ENCODE measurements around the gene SIGMAR1. TPM values are rescaled to one million over a fixed set of nuclear protein-coding genes. Genes with fewer than 3 reads are reported as not detected.

SIGMAR1 gene
- total and polyA plus RNA-seq, 5 donors from 2014 or later, result 34.1 to 130 (median 115) TPM

DNA sequence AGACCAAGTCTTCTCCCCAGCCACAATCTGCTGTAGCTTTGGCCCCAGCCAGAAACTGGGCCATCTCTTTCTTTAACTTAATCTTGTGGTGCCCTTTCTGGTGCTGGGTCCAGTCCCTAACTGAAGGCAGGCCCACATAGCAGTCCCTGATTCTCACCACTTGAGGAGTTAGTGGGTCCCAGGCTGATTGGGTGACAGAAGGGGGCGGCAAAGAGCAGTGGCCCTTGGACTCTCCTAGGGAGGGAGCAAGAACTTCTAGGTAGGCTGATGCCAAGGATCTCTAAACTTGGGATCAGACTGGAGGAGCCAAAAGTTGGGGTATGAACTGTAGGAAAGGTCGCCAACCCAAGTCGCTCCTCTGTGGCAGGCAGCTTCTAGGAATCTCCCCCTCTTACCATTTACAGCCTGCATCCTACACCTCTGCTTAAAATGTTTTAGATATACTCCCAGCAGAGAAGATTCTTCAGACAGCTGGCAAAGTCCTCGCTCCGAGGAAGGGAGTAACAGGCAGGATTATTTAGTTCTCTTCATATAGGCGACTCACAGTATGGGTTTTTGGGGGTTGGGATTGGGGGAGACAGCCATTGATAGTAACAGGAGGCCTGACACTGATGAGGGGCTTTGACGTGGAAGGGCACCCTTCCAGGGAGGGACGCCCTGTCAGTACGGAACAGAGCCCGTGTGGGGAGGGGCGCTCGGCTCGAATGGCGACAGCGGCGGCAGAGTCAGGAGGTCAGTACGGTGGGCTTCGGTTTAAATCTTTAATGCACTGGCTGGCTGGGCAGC, 26.9 kb upstream of the SIGMAR1 start:
- H3K36me3 ChIP-seq (ENCODE audit: control insufficient read depth, insufficient read depth, low read length), result no peaks in the 10 kb centered on the region

DNA sequence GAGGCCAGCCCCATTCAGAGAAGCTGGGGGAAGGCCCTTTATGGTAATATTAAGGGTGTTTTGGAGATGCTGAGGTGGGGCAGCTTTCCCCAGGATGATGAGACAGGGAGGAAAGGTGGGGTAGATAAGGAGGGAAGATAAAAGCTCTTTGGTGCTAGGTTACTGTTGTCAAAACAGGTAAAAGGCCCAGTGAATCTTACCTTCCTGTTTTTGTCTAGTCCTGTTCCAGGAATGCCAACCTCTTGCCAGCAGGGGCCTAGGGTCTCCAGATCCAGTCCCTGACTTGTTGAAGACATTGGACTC, 25.7 kb upstream of the SIGMAR1 start:
- Histone ChIP-seq H3K27me3 (ENCODE audit: control insufficient read depth, insufficient read depth, low read length) (no peaks in the 10 kb centered on the region), H3K27ac (ENCODE audit: insufficient read depth, low read length, poor library complexity, severe bottlenecking) (peak overlapping the region; percentile 98), H3K36me3 (ENCODE audit: control insufficient read depth, insufficient read depth, low read length) (no peaks in the 10 kb centered on the region), H3K4me1 (ENCODE audit: control insufficient read depth, insufficient read depth, low read length, poor library complexity, severe bottlenecking) (peaks cover 37% of the 10 kb centered on the region), H3K4me3 (ENCODE audit: low read depth, low read length) (peak overlapping the region; percentile 73), H3K9me3 (ENCODE audit: control insufficient read depth in 2 of 2, low read length in 2 of 2) (no peaks in the 10 kb centered on the region)
- ATAC-seq (ENCODE audit: low read depth in 2 of 2), result no peak
- peaks cover 5% of the 10 kb centered on the region for H3K27me3 Mint-ChIP-seq
- peaks cover 10 to 64% (median 36%) of the 10 kb centered on the region in 4 donors for H3K4me1 Mint-ChIP-seq
- H3K4me3 Mint-ChIP-seq, result peak overlapping the region; percentile 52 to 94 (median 88)
- H3K9me3 Mint-ChIP-seq, result no peaks in the 10 kb centered on the region
- peak in 2 of 3 donors; percentile 17 to 77 for DNase-seq
- peaks cover 9% of the 10 kb centered on the region for H3K36me3 Mint-ChIP-seq
- peak overlapping the region; percentile 88 to 97 (median 96) for H3K27ac Mint-ChIP-seq

More for the DNA sequence above, 26.9 kb upstream of the SIGMAR1 start:
- peaks cover 10 to 64% (median 36%) of the 10 kb centered on the region in 4 donors for H3K4me1 Mint-ChIP-seq
- DNase-seq (peak; percentile 64 to 86 (median 65)), ATAC-seq (ENCODE audit: low read depth in 2 of 2) (peak; percentile 32 to 50)
- peaks cover 37% of the 10 kb centered on the region for H3K4me1 ChIP-seq (ENCODE audit: control insufficient read depth, insufficient read depth, low read length, poor library complexity, severe bottlenecking)
- peak overlapping the region; percentile 73 for H3K4me3 ChIP-seq (ENCODE audit: low read depth, low read length)
- H3K9me3 ChIP-seq (ENCODE audit: control insufficient read depth in 2 of 2, low read length in 2 of 2), result peaks cover 2 to 3% of the 10 kb centered on the region in 2 experiments
- peaks cover 0 to 5% (median 3%) of the 10 kb centered on the region in 7 donors for H3K9me3 Mint-ChIP-seq
- H3K27me3 ChIP-seq (ENCODE audit: control insufficient read depth, insufficient read depth, low read length), result no peaks in the 10 kb centered on the region
- peak overlapping the region; percentile 97 to 98 (median 97) for H3K27ac Mint-ChIP-seq
- H3K36me3 Mint-ChIP-seq, result peaks cover 14% of the 10 kb centered on the region
- peak overlapping the region; percentile 85 to 94 (median 93) for H3K4me3 Mint-ChIP-seq
- H3K27me3 Mint-ChIP-seq, result peaks cover 5% of the 10 kb centered on the region
- peak overlapping the region; percentile 98 for H3K27ac ChIP-seq (ENCODE audit: insufficient read depth, low read length, poor library complexity, severe bottlenecking)

DNA sequence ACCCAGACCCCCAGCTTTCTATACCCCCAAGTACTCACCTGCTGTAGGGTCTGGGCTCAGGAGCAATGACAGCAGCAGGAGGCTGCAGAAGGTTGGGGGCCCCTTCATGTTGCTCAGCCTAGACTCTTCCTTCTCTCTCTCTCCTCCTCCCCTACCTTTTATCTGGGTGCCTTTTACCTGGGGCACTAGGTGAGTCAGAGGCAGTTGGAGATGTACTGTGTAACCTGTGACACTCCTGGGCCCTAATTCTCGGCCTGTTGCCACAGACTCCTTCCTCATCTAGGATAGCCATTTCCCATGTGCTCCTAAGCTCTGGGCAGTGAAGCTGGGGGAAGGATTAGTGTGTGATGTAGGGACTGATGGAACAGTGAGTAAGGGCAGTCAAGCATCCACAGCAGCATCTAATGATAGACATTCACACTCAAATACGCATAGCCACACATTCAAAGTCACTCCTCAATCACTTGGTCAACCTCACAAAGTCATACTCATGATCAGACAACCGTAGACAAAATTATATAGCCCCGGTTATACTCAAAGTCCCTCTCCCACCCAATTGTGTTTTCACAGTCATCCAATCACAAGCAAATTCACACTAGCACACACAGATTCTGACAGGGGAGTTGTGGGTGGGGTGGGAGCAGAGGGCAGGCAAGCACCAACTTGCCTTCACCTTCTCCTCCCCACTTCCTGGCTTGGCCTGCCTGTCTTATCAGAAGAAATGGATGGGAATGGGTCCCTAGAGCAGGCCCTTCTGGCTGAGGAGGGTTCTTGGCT, 25.1 kb upstream of the SIGMAR1 start, which contains the start of gene CCL27:
CCL27 (minus strand) TSS at position 132 of the 777 bp plus-strand sequence; CDS start at position 108, 24 bp downstream.
- Histone ChIP-seq H3K27ac (ENCODE audit: insufficient read depth, low read length, poor library complexity, severe bottlenecking) (peak within 1 kb of the TSS; percentile 98), H3K36me3 (ENCODE audit: control insufficient read depth, insufficient read depth, low read length) (no peaks in the 10 kb centered on the region), H3K9me3 (ENCODE audit: control insufficient read depth in 2 of 2, low read length in 2 of 2) (no peaks in the 10 kb centered on the region), H3K4me1 (ENCODE audit: control insufficient read depth, insufficient read depth, low read length, poor library complexity, severe bottlenecking) (peaks cover 37% of the 10 kb centered on the region), H3K27me3 (ENCODE audit: control insufficient read depth, insufficient read depth, low read length) (no peaks in the 10 kb centered on the region), H3K4me3 (ENCODE audit: low read depth, low read length) (peak within 1 kb of the TSS; percentile 73)
- ATAC-seq (ENCODE audit: low read depth in 2 of 2) (no peak), DNase-seq (no peak)
- Mint-ChIP-seq H3K4me3 (peak within 1 kb of the TSS; percentile 52 to 94 (median 88)), H3K4me1 (peaks cover 10 to 63% (median 36%) of the 10 kb centered on the region in 4 donors), H3K36me3 (peaks cover 9% of the 10 kb centered on the region), H3K27ac (peak within 1 kb of the TSS; percentile 88 to 97 (median 96)), H3K9me3 (no peaks in the 10 kb centered on the region), H3K27me3 (peaks cover 5% of the 10 kb centered on the region)

- H3K4me3 ChIP-seq (ENCODE audit: low read depth, low read length), result no peak overlapping the region
- Mint-ChIP-seq H3K4me3 (no peak overlapping the region), H3K36me3 (peaks cover 9% of the 10 kb centered on the region), H3K9me3 (no peaks in the 10 kb centered on the region), H3K27me3 (no peaks in the 10 kb centered on the region), H3K27ac (no peak overlapping the region), H3K4me1 (peaks cover 5 to 41% (median 38%) of the 10 kb centered on the region in 4 donors)
- DNase-seq, result no peak
- H3K4me1 ChIP-seq (ENCODE audit: control insufficient read depth, insufficient read depth, low read length, poor library complexity, severe bottlenecking), result peaks cover 30% of the 10 kb centered on the region
- no peak for ATAC-seq (ENCODE audit: low read depth in 2 of 2)
- no peaks in the 10 kb centered on the region for H3K27me3 ChIP-seq (ENCODE audit: control insufficient read depth, insufficient read depth, low read length)
- H3K9me3 ChIP-seq (ENCODE audit: control insufficient read depth in 2 of 2, low read length in 2 of 2), result no peaks in the 10 kb centered on the region
- H3K36me3 ChIP-seq (ENCODE audit: control insufficient read depth, insufficient read depth, low read length), result no peaks in the 10 kb centered on the region
- H3K27ac ChIP-seq (ENCODE audit: insufficient read depth, low read length, poor library complexity, severe bottlenecking), result no peak overlapping the region
Observed at GRCh38 chr9:34659592-34660253, 22.1 kb upstream of the SIGMAR1 start.

DNA sequence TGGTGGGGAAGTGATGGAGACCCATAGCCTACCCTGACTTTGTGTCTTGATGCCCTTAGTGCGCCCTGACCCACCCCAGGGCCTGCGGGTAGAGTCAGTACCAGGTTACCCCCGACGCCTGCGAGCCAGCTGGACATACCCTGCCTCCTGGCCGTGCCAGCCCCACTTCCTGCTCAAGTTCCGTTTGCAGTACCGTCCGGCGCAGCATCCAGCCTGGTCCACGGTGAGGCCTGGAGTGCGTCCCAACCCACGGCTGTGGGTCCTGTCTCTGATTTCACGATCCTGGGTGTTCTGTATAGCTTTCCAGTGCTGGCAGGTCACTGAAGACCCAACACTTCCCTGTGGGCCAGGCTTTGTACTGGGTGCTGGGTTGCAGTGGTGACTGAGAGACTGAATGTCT, 20.9 kb upstream of the SIGMAR1 start:
- no peak overlapping the region for H3K4me3 ChIP-seq (ENCODE audit: low read depth, low read length)
- Mint-ChIP-seq H3K27ac (no peak overlapping the region), H3K4me3 (no peak overlapping the region), H3K36me3 (peaks cover 9% of the 10 kb centered on the region), H3K27me3 (no peaks in the 10 kb centered on the region), H3K9me3 (no peaks in the 10 kb centered on the region), H3K4me1 (peaks cover 0 to 28% (median 27%) of the 10 kb centered on the region in 4 donors)
- no peak overlapping the region for H3K27ac ChIP-seq (ENCODE audit: insufficient read depth, low read length, poor library complexity, severe bottlenecking)
- H3K4me1 ChIP-seq (ENCODE audit: control insufficient read depth, insufficient read depth, low read length, poor library complexity, severe bottlenecking), result peaks cover 17% of the 10 kb centered on the region
- no peaks in the 10 kb centered on the region for H3K9me3 ChIP-seq (ENCODE audit: control insufficient read depth in 2 of 2, low read length in 2 of 2)
- H3K27me3 ChIP-seq (ENCODE audit: control insufficient read depth, insufficient read depth, low read length), result no peaks in the 10 kb centered on the region
- DNase-seq (no peak), ATAC-seq (ENCODE audit: low read depth in 2 of 2) (no peak)
- no peaks in the 10 kb centered on the region for H3K36me3 ChIP-seq (ENCODE audit: control insufficient read depth, insufficient read depth, low read length)

- H3K4me1 Mint-ChIP-seq, result peaks cover 9 to 28% (median 26%) of the 10 kb centered on the region in 4 donors
- H3K4me3 Mint-ChIP-seq, result no peak overlapping the region
- H3K27ac Mint-ChIP-seq, result peak overlapping the region in 1 of 3 donors; percentile 25
- no peak overlapping the region for H3K27ac ChIP-seq (ENCODE audit: insufficient read depth, low read length, poor library complexity, severe bottlenecking)
- no peaks in the 10 kb centered on the region for H3K36me3 ChIP-seq (ENCODE audit: control insufficient read depth, insufficient read depth, low read length)
- H3K4me3 ChIP-seq (ENCODE audit: low read depth, low read length), result no peak overlapping the region
- no peaks in the 10 kb centered on the region for H3K27me3 ChIP-seq (ENCODE audit: control insufficient read depth, insufficient read depth, low read length)
- ATAC-seq (ENCODE audit: low read depth in 2 of 2), result no peak
- H3K4me1 ChIP-seq (ENCODE audit: control insufficient read depth, insufficient read depth, low read length, poor library complexity, severe bottlenecking), result peaks cover 3% of the 10 kb centered on the region
- H3K36me3 Mint-ChIP-seq, result peaks cover 9% of the 10 kb centered on the region
- DNase-seq, result no peak
- H3K27me3 Mint-ChIP-seq, result no peaks in the 10 kb centered on the region
- H3K9me3 ChIP-seq (ENCODE audit: control insufficient read depth in 2 of 2, low read length in 2 of 2), result no peaks in the 10 kb centered on the region
- H3K9me3 Mint-ChIP-seq, result no peaks in the 10 kb centered on the region
Observed at GRCh38 chr9:34656992-34657391, 19.4 kb upstream of the SIGMAR1 start.

DNA sequence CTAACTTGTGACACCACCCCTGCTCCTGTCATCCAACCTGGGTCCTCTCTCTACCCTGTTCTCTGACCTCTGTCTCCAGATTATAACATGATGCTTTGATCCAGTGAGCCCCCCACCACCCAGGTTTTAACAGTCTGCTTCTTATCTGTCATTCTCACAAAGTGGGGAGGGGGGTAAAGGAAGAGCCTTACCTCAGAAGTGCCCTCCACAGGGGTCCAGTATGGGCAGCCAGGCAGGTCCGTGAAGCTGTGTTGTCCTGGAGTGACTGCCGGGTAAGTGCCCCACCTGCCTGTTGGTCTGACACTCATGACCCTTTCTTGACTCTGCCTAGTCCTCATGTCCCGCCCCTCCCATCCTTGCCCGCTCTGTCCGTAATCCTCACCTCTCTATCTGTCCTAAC, 17.8 kb upstream of the SIGMAR1 start:
- H3K4me1 Mint-ChIP-seq, result peaks cover 9 to 29% (median 27%) of the 10 kb centered on the region in 4 donors
- Histone ChIP-seq H3K4me1 (ENCODE audit: control insufficient read depth, insufficient read depth, low read length, poor library complexity, severe bottlenecking) (no peaks in the 10 kb centered on the region), H3K27ac (ENCODE audit: insufficient read depth, low read length, poor library complexity, severe bottlenecking) (no peak overlapping the region), H3K4me3 (ENCODE audit: low read depth, low read length) (no peak overlapping the region), H3K36me3 (ENCODE audit: control insufficient read depth, insufficient read depth, low read length) (peaks cover 13% of the 10 kb centered on the region), H3K27me3 (ENCODE audit: control insufficient read depth, insufficient read depth, low read length) (no peaks in the 10 kb centered on the region), H3K9me3 (ENCODE audit: control insufficient read depth in 2 of 2, low read length in 2 of 2) (no peaks in the 10 kb centered on the region)
- H3K27me3 Mint-ChIP-seq, result no peaks in the 10 kb centered on the region
- H3K27ac Mint-ChIP-seq, result peak overlapping the region in 1 of 3 donors; percentile 44
- H3K36me3 Mint-ChIP-seq, result peaks cover under 1% of the 10 kb centered on the region
- no peak overlapping the region for H3K4me3 Mint-ChIP-seq
- no peaks in the 10 kb centered on the region for H3K9me3 Mint-ChIP-seq
- ATAC-seq (ENCODE audit: low read depth in 2 of 2), result no peak
- DNase-seq, result no peak
